ENCODE measurements around the gene CALM1.
"Not testable (repeated sequence)": the region's sequence is repeated elsewhere in the genome, so short reads cannot be mapped to it uniquely, and the experiment has no call there.

CALM1 gene

GRCh38 chr14:90388982-90389381 is 7.8 kb upstream of the CALM1 start:
- TF ChIP-seq CTCF (IDR thresholded peaks at IDR 0.05; ENCODE audit: insufficient read depth, low read depth, low read length, missing control alignments), result no peak
- H3K4me3 ChIP-seq (ENCODE audit: low read depth, low read length), result no peak overlapping the region
- DNase-seq (ENCODE audit: low read depth), result no peak

- TF ChIP-seq CTCF (IDR thresholded peaks at IDR 0.05; ENCODE audit: insufficient read depth, low read depth, low read length, missing control alignments), result no peak
- DNase-seq (ENCODE audit: low read depth), result no peak
- no peak overlapping the region for H3K4me3 ChIP-seq (ENCODE audit: low read depth, low read length)
Measured at GRCh38 chr14:90393966-90394365, 2.9 kb upstream of the CALM1 start.

GRCh38 chr14:90394782-90395181 is 2.0 kb upstream of the CALM1 start:
- not testable (repeated sequence) for H3K4me3 ChIP-seq (ENCODE audit: low read depth, low read length); DNase-seq (ENCODE audit: low read depth)

GRCh38 chr14:90397425-90398314 is 841 bp downstream of the CALM1 start:
- TF ChIP-seq CTCF (IDR thresholded peaks at IDR 0.05; ENCODE audit: insufficient read depth, low read depth, low read length, missing control alignments), result no peak
- H3K4me3 ChIP-seq (ENCODE audit: low read depth, low read length), result peak overlapping the region; percentile 98
- DNase-seq (ENCODE audit: low read depth), result peak; percentile 78

- no peak for TF ChIP-seq CTCF (IDR thresholded peaks at IDR 0.05; ENCODE audit: insufficient read depth, low read depth, low read length, missing control alignments)
- peak overlapping the region; percentile 98 for H3K4me3 ChIP-seq (ENCODE audit: low read depth, low read length)
- DNase-seq (ENCODE audit: low read depth), result peak; percentile 62
Measured at GRCh38 chr14:90398315-90398839, 1.5 kb downstream of the CALM1 start.

- peak overlapping the region; percentile 98 for H3K4me3 ChIP-seq (ENCODE audit: low read depth, low read length)
- DNase-seq (ENCODE audit: low read depth), result no peak
- no peak for TF ChIP-seq CTCF (IDR thresholded peaks at IDR 0.05; ENCODE audit: insufficient read depth, low read depth, low read length, missing control alignments)
Measured at GRCh38 chr14:90398841-90399540, 2.2 kb downstream of the CALM1 start.
